Lower leg skin (tissue), 3 donors: ENCODE results near the gene LRPPRC.

ENCODE experiments used
- CTCF ChIP-seq, 3 donors: fragments of 450-650 bp; IDR thresholded peaks; one replicate each; pipeline ENCODE4 v1.5.1; 2016; ENCODE audit warnings: antibody characterized with exemption in 3 of 3, mild to moderate bottlenecking in 3 of 3, moderate library complexity in 2 of 3
- POLR2A ChIP-seq, 2 donors: fragments of 450-650 bp; IDR thresholded peaks; one replicate each; pipeline ENCODE4 v1.6.1; 2016 to 2017; ENCODE audit warnings: antibody characterized with exemption in 2 of 2, mild to moderate bottlenecking in 1 of 2, moderate library complexity in 1 of 2

GRCh38 chr2:43925431-43925830 is 70.4 kb downstream of the LRPPRC start:
- TF ChIP-seq CTCF (IDR thresholded peaks at IDR 0.05) (no peak), POLR2A (IDR thresholded peaks at IDR 0.05) (no peak)
